HG03139 (cell line): ENCODE measurements around the gene METTL27.
"Not testable (repeated sequence)": the region's sequence is repeated elsewhere in the genome, so short reads cannot be mapped to it uniquely, and the experiment has no call there.

ENCODE experiments used
- ATAC-seq: cut with Tn5 transposase; IDR thresholded peaks from one replicate; pipeline ENCODE4 v1.9.1; 2021; ENCODE audit not compliant: unreplicated experiment

METTL27 gene, protein sequence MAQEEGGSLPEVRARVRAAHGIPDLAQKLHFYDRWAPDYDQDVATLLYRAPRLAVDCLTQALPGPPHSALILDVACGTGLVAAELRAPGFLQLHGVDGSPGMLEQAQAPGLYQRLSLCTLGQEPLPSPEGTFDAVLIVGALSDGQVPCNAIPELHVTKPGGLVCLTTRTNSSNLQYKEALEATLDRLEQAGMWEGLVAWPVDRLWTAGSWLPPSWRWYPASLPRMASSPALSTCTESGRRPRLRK

DNA sequence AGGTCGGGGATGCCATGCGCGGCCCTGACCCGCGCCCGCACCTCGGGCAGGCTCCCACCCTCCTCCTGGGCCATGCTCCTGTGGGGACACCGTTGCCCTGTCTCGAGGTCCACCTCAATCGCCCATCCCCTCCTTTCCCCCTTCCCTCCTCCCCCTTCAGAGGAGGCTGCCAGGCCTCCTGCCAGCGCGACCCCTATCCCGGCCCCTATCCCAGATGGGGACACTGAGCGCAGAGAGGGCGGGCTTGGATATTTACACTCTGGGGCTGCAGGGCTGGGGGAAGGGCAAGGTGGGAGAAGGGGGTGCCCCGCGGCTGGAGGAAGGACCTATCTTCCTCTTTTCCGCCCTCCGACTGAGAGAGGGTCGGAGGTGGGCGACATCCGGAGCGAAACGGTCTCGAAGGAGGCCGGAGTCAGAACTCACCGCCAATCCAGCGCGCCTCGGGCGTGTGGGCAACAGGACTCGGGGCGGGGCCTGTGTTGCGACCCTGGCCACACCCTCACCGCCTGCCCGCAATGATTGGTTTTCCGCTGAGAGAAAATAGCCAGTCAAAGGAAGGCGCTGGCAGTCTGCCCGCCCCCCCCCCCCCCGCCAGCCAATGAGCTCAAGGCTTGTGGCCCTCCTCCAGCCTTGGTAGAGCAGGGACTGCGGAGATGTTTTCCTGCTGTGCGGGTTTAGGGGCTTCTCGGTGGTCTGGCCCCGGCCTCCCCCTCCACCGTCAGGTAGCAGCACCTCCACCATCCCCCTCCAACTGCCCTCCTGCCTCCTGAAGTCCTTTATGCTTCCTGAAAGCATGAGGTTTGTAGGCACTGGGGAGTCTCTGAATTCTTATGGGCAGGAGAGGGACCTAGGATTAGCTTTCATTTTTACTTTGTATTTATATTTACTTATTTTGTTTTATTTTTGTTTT lies at the start of gene METTL27:
METTL27 (minus strand) TSS at position 450 of the 910 bp plus-strand sequence; CDS start at position 74, 376 bp downstream.
- ATAC-seq, result peak; percentile 90

DNA sequence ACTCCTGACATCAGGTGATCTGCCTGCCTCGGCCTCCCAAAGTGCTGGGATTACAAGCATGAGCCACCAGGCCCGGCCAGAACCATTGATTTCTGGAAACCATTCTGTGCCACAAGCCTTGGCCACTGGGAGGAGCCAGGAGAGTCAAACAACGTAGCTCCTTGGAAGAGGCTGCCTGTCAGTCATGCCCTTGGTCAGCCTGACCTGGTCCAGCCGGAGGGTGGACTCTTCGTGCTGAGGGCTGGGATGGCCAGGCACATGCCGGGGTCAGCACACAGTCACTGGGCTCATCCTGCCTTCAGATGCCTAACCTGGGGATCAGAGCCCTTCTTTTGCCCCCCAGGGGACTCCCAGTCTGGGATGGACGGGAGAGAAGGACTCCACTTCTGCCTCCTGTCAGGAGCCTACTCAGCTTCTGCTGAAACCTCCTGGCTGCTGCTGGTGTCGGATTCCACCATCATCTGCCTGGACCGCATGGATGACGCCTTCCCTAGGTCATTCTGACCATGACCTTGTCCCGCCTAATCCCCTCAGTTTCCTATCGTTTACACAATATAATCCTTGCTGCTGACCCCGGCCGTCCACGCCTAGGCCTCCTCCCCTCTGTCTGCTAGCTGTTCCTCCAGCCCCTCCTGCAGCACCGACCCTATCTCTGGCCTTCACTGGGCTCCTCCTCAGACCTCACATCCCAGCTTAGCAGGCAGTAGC lies 49.0 kb upstream of the METTL27 start:
- no peak for ATAC-seq

DNA sequence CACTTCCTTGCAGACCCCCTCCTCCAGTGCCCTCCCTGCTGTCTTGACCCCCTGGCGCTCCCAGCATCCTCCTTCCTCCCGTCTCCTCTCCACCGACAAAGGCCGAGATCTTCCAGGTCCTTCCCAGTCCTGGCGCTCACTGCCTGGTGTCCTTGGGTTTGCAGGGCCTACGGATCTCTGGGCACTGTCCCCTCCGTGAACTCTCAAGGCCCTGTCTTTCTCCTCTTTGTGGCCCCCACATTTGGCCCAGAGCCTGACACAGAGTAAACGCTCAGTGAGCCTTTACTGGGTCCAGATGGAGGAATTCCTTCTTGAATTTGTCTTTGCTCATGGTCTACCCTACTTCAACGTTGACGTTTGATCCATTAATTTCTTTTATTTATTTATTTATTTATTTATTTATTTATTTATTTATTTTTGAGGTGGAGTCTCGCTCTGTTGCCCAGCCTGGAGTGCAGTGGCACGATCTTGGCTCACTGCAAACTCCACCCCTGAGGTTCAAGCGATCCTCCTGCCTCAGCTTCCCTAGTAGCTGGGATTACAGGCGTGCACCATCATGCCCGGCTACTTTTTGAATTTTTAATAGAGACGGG lies 48.3 kb upstream of the METTL27 start:
- ATAC-seq, result no peak

DNA sequence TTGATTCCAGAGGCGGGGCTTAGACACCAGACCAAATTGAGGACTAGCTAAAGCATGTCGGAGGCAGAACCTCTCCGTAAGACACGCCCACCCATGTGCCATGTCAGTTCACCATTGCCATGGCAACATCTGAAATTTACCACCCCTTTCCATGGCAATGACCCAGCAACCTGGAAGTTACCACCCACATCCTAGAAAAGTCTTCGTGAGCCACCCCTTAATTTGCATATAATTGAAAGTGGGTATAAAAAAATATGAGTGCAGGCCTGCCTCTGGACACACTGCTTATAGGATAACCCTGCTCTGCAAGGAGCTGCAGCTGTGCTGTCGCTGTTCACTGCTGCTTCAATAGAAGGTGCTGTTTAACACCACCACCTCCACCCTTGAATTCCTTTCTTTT lies 46.6 kb upstream of the METTL27 start:
- ATAC-seq, result no peak

DNA sequence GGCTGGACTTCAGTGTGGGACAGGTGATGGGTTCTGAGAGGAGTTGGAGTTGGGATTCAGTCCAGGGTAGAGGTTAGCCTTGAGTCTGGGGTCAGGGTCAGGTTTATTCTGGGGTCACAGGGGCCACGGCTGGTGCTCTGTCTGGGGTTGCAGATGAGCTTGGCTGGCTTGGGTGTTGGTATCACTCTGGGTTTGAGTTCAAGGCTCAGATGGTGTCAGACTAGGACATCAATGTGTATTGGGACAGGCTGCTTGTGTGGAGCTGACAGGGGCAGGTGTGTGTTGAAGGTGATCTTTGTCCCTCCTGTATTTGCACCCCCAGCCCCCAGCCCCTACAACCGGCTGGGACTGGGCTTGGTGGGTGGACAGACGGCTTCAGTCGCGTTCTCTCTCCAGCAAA lies 45.4 kb upstream of the METTL27 start:
- ATAC-seq, result no peak

DNA sequence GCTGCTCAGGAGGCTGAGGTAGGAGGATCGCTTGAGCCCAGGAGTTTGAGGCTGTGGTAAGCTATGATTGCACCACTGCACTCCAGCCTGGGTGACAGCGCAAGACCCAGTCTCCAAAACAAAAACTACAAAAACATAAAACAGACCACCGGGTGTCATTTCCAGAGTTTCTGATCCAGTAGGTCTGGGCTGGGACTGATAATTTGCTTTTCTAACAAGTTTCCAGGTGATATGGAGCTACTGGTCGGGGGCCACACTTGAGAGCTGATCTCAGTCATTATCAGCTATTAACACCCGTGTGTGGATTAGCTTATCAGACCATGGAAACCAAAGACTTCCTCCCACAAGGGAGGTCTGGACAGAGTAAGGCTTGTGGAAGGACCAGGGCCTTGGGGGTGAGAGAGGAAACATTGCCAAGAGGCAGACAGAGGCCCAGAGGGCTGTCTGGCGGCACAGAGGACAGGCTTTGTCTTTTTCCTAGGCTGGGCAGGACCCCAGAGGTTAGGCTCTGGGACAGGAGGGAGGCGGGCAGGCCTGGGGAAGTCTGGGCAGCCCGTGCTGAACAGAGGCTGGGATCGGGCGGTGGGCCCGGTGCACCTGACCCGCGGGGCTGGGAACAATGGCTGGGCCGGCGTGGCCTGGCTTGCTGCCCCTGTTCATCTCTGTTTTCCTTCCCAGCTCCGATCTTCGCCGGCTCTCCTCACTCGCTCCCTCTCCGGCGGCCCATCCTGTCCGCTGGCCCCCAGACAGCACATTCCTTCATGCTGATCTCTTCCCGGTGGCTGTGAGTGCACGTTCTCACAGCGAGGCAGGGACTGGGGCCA lies 43.9 kb upstream of the METTL27 start:
- no peak for ATAC-seq

DNA sequence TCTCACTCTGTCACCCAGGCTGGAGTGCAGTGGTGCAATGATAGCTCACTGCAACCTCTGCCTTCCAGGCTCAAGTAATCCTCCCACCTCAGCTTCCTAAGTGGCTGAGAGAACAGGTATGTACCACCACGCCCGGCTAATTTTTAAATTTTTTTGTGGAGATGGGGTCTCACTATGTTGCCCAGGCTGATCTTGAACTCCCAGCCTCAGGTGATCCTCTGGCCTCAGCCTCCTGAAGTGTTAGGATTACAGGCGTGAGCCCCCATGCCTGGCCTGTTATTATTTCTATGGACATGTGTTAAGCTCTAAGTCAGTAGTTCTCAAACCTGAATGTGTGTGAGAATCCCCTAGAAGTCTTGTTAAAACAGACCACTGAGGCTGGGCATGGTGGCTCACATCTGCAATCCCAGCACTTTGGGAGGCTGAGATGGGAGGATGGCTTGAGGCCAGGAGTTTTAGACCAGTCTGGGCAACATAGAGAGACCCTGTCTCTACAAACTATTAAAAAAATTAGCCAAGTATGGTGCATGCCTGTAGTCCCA lies 43.2 kb upstream of the METTL27 start:
- no peak for ATAC-seq

DNA sequence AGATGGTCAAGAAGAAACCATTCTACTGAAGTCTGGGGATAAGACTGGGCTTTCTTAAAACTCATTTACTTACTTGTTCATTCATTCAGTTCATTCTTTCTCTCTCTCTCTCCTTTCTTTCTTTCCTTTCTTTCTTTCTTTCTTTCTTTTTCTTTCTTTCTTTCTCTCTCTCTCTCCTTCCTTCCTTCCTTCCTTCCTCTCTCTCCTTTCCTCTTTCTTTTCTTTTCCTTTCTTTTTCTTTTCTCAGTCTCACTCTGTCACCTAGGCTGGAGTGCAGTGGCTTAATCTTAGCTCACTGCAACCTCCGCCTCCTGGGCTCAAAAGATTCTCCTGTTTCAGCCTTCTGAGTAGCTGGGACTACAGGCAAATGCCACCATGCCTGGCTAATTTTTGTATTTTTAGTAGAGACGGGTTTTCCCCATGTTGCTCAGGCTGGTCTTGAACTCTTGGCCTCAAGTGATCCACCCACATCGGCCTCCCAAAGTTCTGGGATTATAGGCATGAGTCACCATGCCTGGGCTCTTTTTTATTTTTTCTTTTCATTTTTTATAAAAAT lies 42.6 kb upstream of the METTL27 start:
- ATAC-seq, result not testable (repeated sequence)

DNA sequence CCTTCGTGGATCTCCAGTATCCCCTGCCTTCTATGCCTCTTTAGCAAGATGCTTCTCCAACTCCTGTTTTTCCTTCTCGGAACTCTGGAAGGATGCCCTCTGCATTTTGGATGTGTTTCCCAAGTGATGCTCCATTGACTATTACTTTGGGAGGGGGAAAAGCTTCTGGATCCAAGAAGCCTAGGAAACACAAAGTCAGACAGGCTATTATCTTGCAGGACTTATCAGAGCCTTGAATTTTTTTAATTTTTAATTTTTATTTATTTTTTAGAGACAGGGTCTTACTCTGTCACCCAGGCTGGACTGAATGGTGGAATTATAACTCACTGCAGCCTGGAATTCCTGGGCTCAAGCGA lies 39.7 kb upstream of the METTL27 start:
- no peak for ATAC-seq

DNA sequence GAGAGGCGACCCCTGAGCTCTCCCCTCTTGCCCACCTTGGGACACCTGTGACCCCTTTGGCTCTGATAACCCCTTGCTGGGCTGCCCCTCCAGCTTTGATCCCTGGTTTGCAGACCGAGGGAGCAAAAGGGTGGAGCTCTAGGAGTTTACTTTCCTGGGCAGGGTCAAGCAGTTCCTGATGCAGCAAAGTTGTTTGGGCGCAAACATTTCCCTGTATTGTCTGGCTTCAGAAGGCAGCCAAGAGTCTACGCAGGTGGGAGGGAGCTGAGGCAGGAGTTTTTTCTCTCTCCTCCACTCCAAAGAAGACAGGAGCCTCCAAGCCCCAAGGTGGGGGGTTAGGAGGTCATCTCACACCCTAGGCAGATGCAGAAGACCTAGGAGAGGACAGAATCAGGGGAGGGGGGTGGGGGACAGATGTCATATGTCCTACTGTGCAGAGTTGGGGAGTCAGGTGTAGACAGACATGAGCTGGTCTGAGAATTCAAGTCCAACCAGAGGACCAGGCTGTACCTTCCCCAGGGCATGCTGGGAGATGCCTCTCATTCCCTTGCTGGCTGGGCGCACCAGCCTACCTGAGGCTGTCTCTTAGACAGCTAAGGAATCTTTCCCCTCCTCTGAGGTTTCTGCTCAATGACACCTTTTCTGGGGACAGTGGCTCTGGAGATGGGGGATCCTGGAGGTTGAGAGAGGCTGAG lies 39.2 kb upstream of the METTL27 start:
- no peak for ATAC-seq

DNA sequence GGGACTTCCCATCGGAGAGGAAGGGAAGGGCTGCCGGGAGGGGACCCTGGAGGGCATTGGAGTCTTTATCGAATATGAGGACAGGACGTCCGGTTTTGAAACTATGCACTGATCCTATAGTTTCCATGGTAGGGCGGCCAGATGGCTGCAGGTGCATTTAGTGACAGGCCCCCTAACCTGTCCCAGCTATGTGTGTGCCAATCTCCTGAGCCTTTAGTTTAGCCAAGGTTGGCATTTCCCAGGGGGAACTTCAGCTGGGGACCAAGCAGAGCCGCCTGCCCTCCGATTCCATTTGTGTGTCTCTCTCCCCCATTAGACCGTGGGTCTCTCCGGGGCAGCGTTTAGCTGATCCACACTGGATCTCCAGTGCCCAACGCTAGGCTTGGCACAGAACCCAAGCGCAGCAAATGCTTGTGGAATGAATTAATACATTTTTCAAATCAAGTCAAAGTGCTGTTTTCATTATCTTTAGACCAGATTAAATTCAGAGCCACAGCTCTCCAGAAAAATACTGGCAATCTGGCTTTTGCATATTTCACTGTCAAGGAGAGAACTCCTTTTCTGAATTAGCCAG lies 38.5 kb upstream of the METTL27 start:
- ATAC-seq, result no peak

DNA sequence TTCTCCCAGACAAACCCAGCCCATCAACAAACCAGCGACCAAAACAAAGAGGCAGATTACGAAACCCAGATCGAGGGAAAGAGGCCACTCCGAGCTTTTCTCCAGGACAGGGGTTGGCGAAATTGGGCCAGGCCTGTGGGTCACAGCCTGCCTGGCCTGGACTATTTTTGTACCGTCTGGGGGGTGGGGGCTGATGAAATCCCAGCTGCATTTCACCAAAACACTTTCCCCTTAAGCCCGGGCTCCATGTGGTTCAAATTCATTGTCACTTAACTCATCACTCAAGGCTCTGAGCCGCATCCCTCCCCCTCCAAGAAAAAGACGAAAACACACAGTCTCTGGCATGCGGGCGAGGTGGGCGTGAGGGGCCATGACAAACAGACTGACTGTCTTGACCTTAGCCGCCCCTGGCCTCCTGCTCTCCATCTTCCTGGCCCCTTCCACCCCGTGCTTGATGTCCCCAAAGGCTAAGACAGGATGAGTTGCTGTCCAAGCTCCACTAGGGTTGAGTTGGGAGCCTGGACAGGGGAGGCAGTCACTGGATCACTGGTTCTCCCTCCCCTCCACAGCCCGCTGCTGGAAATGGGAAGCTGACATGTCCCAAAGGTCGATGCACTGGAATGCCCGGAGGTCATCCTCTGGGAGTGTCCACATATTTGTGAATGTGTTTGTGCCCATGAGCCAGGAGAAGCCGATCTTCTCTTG lies 37.8 kb upstream of the METTL27 start:
- no peak for ATAC-seq

DNA sequence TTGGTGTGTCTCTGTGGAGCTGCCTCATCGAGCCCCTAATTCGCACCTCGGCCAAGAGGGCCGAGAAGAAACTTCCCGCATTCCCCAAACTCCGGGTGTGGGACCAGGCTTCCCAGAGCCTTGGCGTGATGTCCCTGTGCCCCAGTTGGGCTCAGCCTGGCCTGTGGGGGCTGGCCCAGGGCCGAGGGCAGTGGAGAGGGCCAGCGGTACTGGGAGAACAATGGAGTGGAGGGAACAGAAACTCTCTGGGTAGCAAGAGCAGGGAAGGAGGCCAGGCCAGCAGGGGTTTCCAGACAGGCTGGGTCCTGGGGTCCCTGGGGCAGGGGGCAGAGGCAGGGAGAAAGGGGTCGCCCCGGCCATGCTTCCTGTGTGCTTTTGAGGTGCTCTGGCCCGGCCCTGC lies 34.7 kb upstream of the METTL27 start:
- ATAC-seq, result no peak

DNA sequence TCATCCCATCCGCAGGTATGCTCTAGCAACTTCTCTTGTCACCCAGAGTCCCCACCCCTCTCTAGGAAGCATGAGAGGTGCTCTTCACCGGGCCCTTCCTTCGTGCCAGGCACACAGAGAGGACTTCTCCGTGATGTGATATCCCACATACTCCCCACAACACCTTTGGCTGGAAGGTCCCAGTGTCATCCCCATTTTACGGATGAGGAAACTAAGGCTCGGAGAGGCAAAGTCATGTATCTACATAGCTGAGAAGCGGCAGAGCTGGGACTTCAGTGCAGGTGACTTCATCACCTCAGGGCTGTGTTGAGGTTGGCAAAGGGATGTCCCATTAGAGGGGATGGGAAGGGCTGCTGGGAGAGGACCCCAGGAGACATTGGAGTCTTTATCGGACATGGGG lies 34.0 kb upstream of the METTL27 start:
- no peak for ATAC-seq

DNA sequence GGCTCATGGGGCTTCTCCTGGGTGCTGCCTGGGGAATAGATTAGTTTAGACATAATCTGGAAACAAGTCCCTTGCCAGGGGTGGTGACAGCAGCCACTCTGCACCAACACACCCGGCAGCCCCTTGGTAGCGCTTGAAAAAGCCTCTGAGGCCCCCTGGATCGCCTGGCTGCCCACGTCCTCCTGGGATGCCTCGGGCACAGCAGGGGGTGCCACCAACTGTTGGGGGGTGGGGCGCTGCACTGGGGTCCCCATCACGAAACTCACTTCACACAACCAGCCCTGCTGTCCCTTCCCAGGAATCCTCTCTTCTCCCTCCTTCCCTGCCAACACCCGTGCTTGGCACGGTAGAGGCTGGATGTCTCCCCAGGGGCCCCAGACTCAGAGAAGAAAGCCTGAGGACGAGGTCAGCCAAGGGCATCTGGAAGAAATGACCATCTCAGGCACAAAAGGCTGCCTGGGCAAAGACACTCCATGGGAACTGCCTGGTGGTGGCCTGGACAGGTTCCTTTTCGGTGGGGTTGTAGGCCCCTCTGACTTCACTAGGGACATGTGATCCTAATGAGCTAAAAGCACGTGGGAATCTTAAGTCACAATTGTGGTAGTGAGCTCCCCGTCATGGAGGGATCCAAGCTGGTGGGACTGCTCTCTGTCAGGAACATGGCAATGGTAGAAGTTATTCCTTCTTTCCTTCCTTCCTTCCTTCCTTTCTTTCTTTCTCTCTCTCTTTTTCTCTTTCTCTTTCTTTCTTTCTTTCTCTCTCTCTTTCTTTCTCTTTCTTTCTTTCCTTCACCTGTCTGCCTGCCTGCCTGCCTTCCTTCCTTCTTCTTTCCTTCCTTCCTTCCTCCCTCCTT lies 30.0 kb upstream of the METTL27 start:
- ATAC-seq, result no peak

DNA sequence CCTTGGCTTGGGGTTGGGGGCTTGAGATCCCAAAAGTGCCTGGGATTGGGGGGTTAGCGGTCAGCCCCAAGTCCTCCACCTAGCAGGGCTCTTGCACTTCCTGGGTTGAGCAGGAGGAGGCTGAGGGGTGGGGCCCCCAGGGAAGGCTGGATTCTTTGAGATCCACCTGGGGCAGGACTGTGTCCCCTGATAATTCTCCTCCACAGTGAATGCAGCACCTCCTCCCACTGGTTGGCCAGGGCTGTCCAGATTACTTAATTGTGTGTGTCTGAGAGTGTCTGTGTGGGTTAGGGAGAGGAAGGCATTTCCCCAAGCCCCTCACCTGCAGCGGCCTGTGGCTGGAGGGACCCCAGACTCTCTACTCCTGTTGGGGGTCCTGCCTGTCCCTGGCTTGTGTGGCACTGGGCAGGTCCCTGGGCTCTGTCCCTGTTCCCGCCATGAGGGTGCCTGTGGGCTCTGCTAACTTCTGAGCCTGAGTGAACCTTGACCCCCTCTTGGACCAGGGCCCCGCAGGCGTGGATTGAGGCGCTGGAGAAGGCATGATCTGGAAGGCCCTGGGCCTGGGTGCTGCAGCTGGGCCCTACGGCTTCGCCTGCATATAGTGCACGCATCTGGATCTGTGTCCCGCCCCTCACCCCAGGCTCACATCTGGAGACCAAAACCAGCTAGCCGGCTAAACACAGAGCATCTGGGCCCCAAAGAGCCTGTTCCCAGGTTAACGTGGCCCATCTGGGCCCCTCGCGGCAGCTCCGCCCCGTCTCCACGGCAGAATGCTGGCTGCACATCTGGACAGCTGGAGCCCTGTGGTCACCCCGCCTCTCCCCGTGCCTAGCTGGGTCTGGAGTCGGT lies 29.1 kb upstream of the METTL27 start:
- no peak for ATAC-seq
